Suprapubic skin (tissue), 4 donors: ENCODE data around the gene INCENP. TPM values are rescaled to one million over a fixed set of nuclear protein-coding genes. Genes with fewer than 3 reads are reported as not detected.

Experiments used
- DNase-seq, 2 donors: peaks; one replicate each; pipeline ENCODE4 v3.0.0-alpha.2; 2019; ENCODE audit warnings: low spot score in 2 of 2
- H3K27ac ChIP-seq: fragments of 200-600 bp; sonication (generic); one replicate; pipeline ENCODE4 v1.5.1; 2019
- H3K27me3 ChIP-seq: fragments of 200-600 bp; sonication (generic); one replicate; pipeline ENCODE4 v1.5.1; 2019
- H3K36me3 ChIP-seq: fragments of 200-600 bp; sonication (generic); one replicate; pipeline ENCODE4 v1.5.1; 2019
- H3K4me1 ChIP-seq: fragments of 200-600 bp; sonication (generic); one replicate; pipeline ENCODE4 v1.5.1; 2019
- H3K4me3 ChIP-seq: fragments of 200-600 bp; sonication (generic); one replicate; pipeline ENCODE4 v1.5.1; 2019; ENCODE audit warnings: mild to moderate bottlenecking
- H3K9me3 ChIP-seq: fragments of 200-600 bp; sonication (generic); one replicate; pipeline ENCODE4 v1.5.1; 2019
- EP300 ChIP-seq: sonication (generic); formaldehyde crosslinking; IDR thresholded peaks from one replicate; pipeline ENCODE4 v1.6.1; 2017; ENCODE audit warnings: antibody characterized with exemption
- POLR2A ChIP-seq, 2 donors: fragments of 450-650 bp; IDR thresholded peaks; one replicate each; pipeline ENCODE4 v1.6.1; 2017; ENCODE audit warnings: antibody characterized with exemption in 2 of 2, mild to moderate bottlenecking in 2 of 2, moderate library complexity in 2 of 2
- POLR2AphosphoS5 ChIP-seq, 3 donors: sonication (generic); formaldehyde crosslinking; IDR thresholded peaks; one replicate each; pipeline ENCODE4 v1.6.1; 2017; ENCODE audit warnings: antibody characterized with exemption in 3 of 3
- WGBS: methylation state at CpG from one replicate; pipeline ENCODE4 v1.1.5; 2018; 5-methylcytosine and 5-hydroxymethylcytosine counted together
- total RNA-seq, 4 donors: library from RNA; depleted of rRNA; stranded (reverse); fragments of >200 nt; gene quantifications; one replicate each; pipeline ENCODE4 v1.1.0, GENCODE V29; 2016
- TF ChIP-seq, protein P1 (sequence below), 2 donors: fragments of 200-600 bp in 1 of 2; fragments of 450-650 bp in 1 of 2; sonication (generic) in 1 of 2; IDR thresholded peaks; one replicate each; pipeline ENCODE4 v1.5.1; 2016 to 2019; ENCODE audit warnings: antibody characterized with exemption in 2 of 2, mild to moderate bottlenecking in 1 of 2, moderate library complexity in 1 of 2

The INCENP gene
- total RNA-seq, 4 donors from 2014 or later: 31.6 to 52.4 (median 33.9) TPM

DNA sequence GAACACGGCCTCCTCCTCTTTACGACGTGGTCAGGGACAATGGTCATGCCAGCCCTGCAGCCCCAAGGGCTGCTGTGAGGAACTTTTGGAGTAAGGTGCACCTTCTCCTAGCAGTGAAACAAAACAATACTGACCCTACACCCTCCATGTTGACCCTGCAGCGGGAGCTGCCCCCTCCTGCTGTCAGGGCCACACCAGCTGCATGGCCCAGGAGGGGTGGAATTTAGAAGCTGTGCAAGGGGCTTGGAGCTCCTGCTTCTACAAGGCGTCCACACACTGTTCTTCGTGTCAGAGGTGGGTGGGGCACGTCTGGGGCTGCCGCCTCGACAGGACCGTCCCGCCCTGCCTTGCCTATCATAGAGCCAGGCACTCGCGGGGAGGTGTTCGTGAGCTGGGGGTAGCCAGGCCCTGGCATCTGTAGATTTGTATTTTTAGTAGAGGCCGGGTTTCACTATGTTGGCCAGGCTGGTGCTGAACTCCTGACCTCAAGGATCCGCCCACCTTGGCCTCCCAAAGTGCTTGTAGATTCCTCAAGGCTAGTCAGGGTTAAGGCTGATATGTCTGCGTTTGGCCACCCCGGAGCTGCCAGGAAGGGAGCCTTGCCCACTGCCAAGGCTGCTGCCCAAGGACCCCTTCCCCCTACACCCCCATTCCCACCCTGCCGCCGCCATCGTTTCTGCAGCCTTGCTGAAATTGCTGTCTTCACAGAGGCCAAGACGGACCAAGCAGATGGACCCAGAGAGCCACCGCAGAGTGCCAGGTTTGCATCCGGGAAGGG, 15.9 kb downstream of the INCENP start:
- H3K27me3 ChIP-seq: no peaks in the 10 kb centered on the region
- no peak overlapping the region for H3K4me3 ChIP-seq
- TF ChIP-seq, protein P1, sequence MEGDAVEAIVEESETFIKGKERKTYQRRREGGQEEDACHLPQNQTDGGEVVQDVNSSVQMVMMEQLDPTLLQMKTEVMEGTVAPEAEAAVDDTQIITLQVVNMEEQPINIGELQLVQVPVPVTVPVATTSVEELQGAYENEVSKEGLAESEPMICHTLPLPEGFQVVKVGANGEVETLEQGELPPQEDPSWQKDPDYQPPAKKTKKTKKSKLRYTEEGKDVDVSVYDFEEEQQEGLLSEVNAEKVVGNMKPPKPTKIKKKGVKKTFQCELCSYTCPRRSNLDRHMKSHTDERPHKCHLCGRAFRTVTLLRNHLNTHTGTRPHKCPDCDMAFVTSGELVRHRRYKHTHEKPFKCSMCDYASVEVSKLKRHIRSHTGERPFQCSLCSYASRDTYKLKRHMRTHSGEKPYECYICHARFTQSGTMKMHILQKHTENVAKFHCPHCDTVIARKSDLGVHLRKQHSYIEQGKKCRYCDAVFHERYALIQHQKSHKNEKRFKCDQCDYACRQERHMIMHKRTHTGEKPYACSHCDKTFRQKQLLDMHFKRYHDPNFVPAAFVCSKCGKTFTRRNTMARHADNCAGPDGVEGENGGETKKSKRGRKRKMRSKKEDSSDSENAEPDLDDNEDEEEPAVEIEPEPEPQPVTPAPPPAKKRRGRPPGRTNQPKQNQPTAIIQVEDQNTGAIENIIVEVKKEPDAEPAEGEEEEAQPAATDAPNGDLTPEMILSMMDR (IDR thresholded peaks at IDR 0.05): no peak
- TF ChIP-seq POLR2A (IDR thresholded peaks at IDR 0.05) (no peak), POLR2AphosphoS5 (IDR thresholded peaks at IDR 0.05) (no peak), EP300 (no peak)
- H3K9me3 ChIP-seq: no peaks in the 10 kb centered on the region
- H3K36me3 ChIP-seq: peaks cover 50% of the 10 kb centered on the region
- no peak overlapping the region for H3K27ac ChIP-seq
- WGBS: 81% methylated on average over 12 of the region's 24 CpGs
- H3K4me1 ChIP-seq: peaks cover 16% of the 10 kb centered on the region
- peak in 1 of 2 donors; percentile 58 for DNase-seq

DNA sequence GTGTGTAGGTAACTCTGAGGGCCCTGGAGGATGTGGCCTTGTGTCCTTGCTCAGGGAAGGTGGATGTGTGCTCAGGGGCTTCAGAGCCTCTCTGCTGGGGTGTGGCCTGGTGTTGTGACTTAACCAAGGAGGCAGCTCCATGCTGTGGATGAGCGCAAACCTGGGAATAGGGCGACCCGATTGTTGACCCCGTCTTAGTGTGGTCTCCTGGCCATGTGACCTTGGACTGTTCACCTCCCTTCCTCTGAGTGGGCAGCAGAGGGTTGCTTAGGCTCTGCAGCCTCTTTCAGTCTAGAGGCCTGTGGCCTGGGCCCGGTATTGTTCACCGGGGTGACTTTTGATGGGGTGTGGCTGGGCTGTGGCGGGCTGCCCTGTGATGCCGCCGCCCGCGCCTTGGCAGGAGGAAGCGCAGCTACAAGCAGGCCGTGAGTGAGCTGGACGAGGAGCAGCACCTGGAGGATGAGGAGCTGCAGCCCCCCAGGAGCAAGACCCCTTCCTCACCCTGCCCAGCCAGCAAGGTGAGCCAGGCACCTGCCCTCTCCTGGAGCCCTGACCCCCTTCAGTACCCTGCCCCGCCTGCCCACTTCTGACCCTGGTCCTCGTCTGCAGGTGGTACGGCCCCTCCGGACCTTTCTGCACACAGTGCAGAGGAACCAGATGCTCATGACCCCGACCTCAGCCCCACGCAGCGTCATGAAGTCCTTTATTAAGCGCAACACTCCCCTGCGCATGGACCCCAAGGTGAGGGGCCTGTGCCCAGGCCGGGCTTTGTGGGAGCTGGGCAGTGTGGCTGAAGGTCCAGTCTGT, 16.7 kb downstream of the INCENP start:
- 96% methylated on average over 5 of the region's 24 CpGs for WGBS
- Histone ChIP-seq H3K9me3 (no peaks in the 10 kb centered on the region), H3K4me3 (no peak overlapping the region), H3K36me3 (peaks cover 54% of the 10 kb centered on the region), H3K27ac (no peak overlapping the region), H3K4me1 (peaks cover 16% of the 10 kb centered on the region), H3K27me3 (no peaks in the 10 kb centered on the region)
- DNase-seq: peak in 1 of 2 donors; percentile 56
- TF ChIP-seq POLR2A (IDR thresholded peaks at IDR 0.05) (no peak), EP300 (no peak), POLR2AphosphoS5 (IDR thresholded peaks at IDR 0.05) (no peak)
- TF ChIP-seq, protein P1 (IDR thresholded peaks at IDR 0.05): no peak

DNA sequence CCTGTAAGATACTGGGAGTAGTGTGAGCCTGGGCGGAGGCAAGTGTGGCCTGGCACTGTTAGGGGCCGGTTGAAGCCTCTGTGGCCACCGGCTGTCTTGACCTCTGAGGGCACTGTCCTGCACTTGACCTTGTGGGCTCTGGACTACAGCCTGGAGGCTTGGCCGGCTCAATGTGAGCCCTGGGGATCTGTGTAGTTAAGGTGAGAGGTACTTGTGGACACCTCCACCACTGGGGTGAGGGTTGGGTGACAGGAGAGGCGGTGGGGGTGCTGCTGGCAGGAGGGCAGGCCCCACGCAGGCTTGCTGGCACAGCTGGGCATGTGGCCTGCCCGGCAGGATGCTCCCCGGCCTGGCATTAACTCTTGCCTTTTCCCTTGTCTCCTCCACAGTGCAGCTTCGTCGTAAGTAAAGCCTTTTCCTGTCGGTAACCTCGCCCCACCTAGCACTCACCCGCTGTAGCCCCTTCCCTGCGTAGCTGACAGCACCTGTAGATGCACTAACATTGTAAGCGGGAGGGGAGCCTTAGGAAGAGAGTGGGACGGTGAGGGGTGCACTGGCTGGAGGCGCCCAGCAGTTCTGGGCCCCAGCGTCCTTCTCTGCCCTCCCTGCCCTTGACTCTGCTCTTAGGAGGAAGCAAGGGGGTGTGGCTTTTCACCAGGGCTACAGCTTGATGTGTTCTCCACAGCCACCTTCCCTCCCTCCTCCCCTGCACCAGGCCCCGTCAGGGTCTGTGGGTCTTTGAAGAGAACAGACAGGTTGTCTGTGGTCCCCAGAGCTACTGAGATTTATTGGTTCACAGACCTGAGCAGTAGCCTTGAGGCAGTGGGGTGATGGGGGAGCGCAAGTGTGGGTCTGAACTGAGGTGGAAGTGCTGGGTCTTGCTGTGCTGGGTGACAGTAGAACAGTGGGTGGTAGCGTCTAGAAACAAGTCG, 17.6 kb downstream of the INCENP start:
- Histone ChIP-seq H3K27ac (no peak overlapping the region), H3K4me3 (no peak overlapping the region), H3K36me3 (peaks cover 60% of the 10 kb centered on the region), H3K9me3 (no peaks in the 10 kb centered on the region), H3K27me3 (no peaks in the 10 kb centered on the region), H3K4me1 (peaks cover 16% of the 10 kb centered on the region)
- DNase-seq: peak in 1 of 2 donors; percentile 51
- WGBS: 94% methylated on average over 12 of the region's 22 CpGs
- TF ChIP-seq POLR2A (IDR thresholded peaks at IDR 0.05): no peak
- TF ChIP-seq, protein P1 (IDR thresholded peaks at IDR 0.05): no peak

DNA sequence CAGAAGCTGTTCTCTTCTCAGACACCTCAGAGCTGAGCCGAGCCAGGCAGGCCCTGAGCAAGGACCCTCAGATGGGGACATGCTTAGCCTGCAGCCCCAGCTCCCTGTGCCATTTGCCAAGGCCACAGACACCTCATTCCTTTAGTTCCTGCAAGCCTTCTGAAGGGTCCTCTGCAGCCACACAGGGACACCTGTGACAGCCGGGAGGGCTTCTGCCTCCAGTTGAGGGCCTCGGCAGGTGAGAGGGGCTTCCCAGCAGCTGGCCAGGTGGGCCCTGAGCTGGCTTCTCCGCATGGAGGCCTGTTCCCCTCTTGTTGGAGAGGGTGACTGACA, 18.2 kb downstream of the INCENP start:
- TF ChIP-seq POLR2A (IDR thresholded peaks at IDR 0.05): no peak
- TF ChIP-seq EP300: no peak
- TF ChIP-seq, protein P1 (IDR thresholded peaks at IDR 0.05): no peak
- no peak for TF ChIP-seq POLR2AphosphoS5 (IDR thresholded peaks at IDR 0.05)
- peak; percentile 43 to 50 for DNase-seq
- no peak overlapping the region for H3K4me3 ChIP-seq
- WGBS: 100% methylated on average over 1 of the region's 4 CpGs
- no peak overlapping the region for H3K27ac ChIP-seq
- peaks cover 16% of the 10 kb centered on the region for H3K4me1 ChIP-seq
- no peaks in the 10 kb centered on the region for H3K27me3 ChIP-seq
- peaks cover 67% of the 10 kb centered on the region for H3K36me3 ChIP-seq
- H3K9me3 ChIP-seq: no peaks in the 10 kb centered on the region
